ENCODE data around the gene FNDC8. TPM values are rescaled to one million over a fixed set of nuclear protein-coding genes. Genes with fewer than 3 reads are reported as not detected.

The FNDC8 gene
- total and polyA plus RNA-seq, 2 of the 4 experiments (the other 2 are of a cell fraction): not detected

- no peak overlapping the region for H3K4me2 ChIP-seq (ENCODE audit: low read depth, low read length)
- no peaks in the 10 kb centered on the region for H3K9me3 ChIP-seq (ENCODE audit: control insufficient read depth, insufficient read depth, low read length)
- no peak overlapping the region for H3K23ac ChIP-seq (ENCODE audit: low read depth, low read length)
- no peak overlapping the region for H3K14ac ChIP-seq (replicated peaks; ENCODE audit: low read depth, low read length)
- H4K5ac ChIP-seq (ENCODE audit: low read depth, low read length): no peak overlapping the region
- no peak overlapping the region for H2BK5ac ChIP-seq (ENCODE audit: low read depth, low read length, poor library complexity, severe bottlenecking)
- no peak overlapping the region for H3K56ac ChIP-seq (ENCODE audit: extremely low read depth, insufficient read depth, low read length)
- TF ChIP-seq MAFK (IDR thresholded peaks at IDR 0.05; ENCODE audit: low read depth, low read length) (no peak), CTCF (conservative IDR thresholded peaks at IDR 0.05; ENCODE audit: low read depth, low read length) (no peak)
- WGBS, 2 experiments (ENCODE audit: extremely low coverage in 2 of 2, insufficient read length in 1 of 2): 85% methylated on average over 4 of the region's 12 CpGs; no CpG with 5 or more reads in 1 of the 2 experiments
- peaks cover 7% of the 10 kb centered on the region; the same call in 1 of the 2 replicates for H3K36me3 ChIP-seq (ENCODE audit: control insufficient read depth, insufficient read depth, low read length)
- DNase-seq (no peak), ATAC-seq (ENCODE audit: low read depth) (no peak)
- H3K9ac ChIP-seq (ENCODE audit: low read depth, low read length): no peak overlapping the region
- H2AFZ ChIP-seq (replicated peaks; ENCODE audit: low read length, poor library complexity): no peak overlapping the region
- H3K27ac ChIP-seq (ENCODE audit: insufficient read depth, low read length): no peak overlapping the region
- peaks cover 6% of the 10 kb centered on the region for H3K4me1 ChIP-seq (ENCODE audit: control insufficient read depth, insufficient read depth, low read length)
- ChIA-PET CTCF (no interaction called here), POLR2A (ENCODE audit: unreplicated experiment) (no interaction called here)
- H3K18ac ChIP-seq (ENCODE audit: low read depth, low read length): no peak overlapping the region
- no peaks in the 10 kb centered on the region for H3K27me3 ChIP-seq (ENCODE audit: control insufficient read depth, insufficient read depth, low read length)
- no peak overlapping the region for H2BK120ac ChIP-seq (ENCODE audit: low read depth, low read length)
- 0 out of 2 replicates have a peak overlapping the region, but pooled peaks have one; percentile 3 for H2BK20ac ChIP-seq (ENCODE audit: low read depth, low read length)
- H3K9me1 ChIP-seq (ENCODE audit: insufficient read depth, low read length): peaks cover 12% of the 10 kb centered on the region
- intact Hi-C loops (cut with micrococcal nuclease) (loop anchor here (5.0 kb wide), 1 partner anchor 135 kb away; the partner anchor contains the start of gene LIG3), dilution Hi-C loops (cut with HindIII; ENCODE audit: low sequenced_read_pairs, unreplicated experiment) (no loop called here), in situ Hi-C loops (cut with MboI; ENCODE audit: low sequenced_read_pairs) (loop anchor here (25.0 kb wide), 2 partner anchors 480 to 855 kb away; partner anchors contain the start of genes CCL2 and CCL7)
- no peak overlapping the region; the same call in 1 of the 2 replicates for H4K91ac ChIP-seq (ENCODE audit: insufficient read depth, low read depth, low read length)
- no TSS peak for BruUV-seq (replicated peaks)
- H2AK5ac ChIP-seq (ENCODE audit: low read depth, low read length): peak overlapping the region; percentile 66
- H3K4ac ChIP-seq (ENCODE audit: low read depth, low read length): peak overlapping the region; percentile 45; the same call in 1 of the 2 replicates
- H4K20me1 ChIP-seq (ENCODE audit: insufficient read depth, low read length): no peaks in the 10 kb centered on the region
- H2AK9ac ChIP-seq (replicated peaks; ENCODE audit: low read depth, low read length, poor library complexity): peak overlapping the region; percentile 44
- no peak overlapping the region for H4K8ac ChIP-seq (ENCODE audit: low read depth in 2 of 2, low read length in 2 of 2)
- H3K79me1 ChIP-seq (ENCODE audit: low read depth in 1 of 2, low read length in 2 of 2): peaks cover 27 to 53% of the 10 kb centered on the region in 2 experiments
- 0 out of 3 replicates have a peak overlapping the region, but pooled peaks have one; percentile 6 for H2BK15ac ChIP-seq (ENCODE audit: low read depth, low read length)
- H3K4me3 ChIP-seq (ENCODE audit: insufficient read depth, low read depth, low read length): no peak overlapping the region
Observed at GRCh38 chr17:35116845-35117244, 4.6 kb upstream of the FNDC8 start.
